ENCODE data around the gene KRT72.

KRT72 gene

GRCh38 chr12:52542157-52542556 is 59.1 kb downstream of the KRT72 start:
- TF ChIP-seq ZFX (IDR thresholded peaks at IDR 0.05; ENCODE audit: borderline replicate concordance), result no peak
- TF ChIP-seq, protein P1, sequence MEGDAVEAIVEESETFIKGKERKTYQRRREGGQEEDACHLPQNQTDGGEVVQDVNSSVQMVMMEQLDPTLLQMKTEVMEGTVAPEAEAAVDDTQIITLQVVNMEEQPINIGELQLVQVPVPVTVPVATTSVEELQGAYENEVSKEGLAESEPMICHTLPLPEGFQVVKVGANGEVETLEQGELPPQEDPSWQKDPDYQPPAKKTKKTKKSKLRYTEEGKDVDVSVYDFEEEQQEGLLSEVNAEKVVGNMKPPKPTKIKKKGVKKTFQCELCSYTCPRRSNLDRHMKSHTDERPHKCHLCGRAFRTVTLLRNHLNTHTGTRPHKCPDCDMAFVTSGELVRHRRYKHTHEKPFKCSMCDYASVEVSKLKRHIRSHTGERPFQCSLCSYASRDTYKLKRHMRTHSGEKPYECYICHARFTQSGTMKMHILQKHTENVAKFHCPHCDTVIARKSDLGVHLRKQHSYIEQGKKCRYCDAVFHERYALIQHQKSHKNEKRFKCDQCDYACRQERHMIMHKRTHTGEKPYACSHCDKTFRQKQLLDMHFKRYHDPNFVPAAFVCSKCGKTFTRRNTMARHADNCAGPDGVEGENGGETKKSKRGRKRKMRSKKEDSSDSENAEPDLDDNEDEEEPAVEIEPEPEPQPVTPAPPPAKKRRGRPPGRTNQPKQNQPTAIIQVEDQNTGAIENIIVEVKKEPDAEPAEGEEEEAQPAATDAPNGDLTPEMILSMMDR (IDR thresholded peaks at IDR 0.05), result no peak
- no peak overlapping the region for H3K27ac ChIP-seq

DNA sequence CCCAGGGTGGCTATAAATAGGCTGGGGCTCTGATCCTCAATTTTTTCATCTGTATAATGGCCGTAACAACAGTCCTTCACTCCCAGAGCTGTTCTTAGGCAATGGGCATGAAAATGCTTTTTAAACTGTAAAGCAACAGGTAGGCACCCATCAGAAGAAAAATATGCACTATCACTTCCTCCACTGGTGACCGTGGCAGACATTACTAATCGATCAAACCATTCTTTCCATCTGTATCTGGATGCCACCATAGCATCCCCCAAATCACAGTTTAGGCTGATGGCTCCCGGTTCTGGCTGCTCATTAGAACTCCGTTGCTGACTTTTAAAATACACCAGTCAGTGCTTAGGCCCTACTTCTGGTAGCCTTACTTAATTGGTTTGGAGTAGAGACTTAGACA is 59.6 kb downstream of the KRT72 start:
- TF ChIP-seq, protein P1 (IDR thresholded peaks at IDR 0.05), result no peak
- no peak for TF ChIP-seq ZFX (IDR thresholded peaks at IDR 0.05; ENCODE audit: borderline replicate concordance)
- no peak overlapping the region for H3K27ac ChIP-seq

GRCh38 chr12:52540531-52540930 is 60.7 kb downstream of the KRT72 start:
- no peak for TF ChIP-seq ZFX (IDR thresholded peaks at IDR 0.05; ENCODE audit: borderline replicate concordance)
- TF ChIP-seq, protein P1 (IDR thresholded peaks at IDR 0.05), result no peak
- no peak overlapping the region for H3K27ac ChIP-seq

GRCh38 chr12:52539821-52540173 is 61.5 kb downstream of the KRT72 start:
- no peak for TF ChIP-seq ZFX (IDR thresholded peaks at IDR 0.05; ENCODE audit: borderline replicate concordance)
- TF ChIP-seq, protein P1 (IDR thresholded peaks at IDR 0.05), result no peak
- no peak overlapping the region for H3K27ac ChIP-seq

DNA sequence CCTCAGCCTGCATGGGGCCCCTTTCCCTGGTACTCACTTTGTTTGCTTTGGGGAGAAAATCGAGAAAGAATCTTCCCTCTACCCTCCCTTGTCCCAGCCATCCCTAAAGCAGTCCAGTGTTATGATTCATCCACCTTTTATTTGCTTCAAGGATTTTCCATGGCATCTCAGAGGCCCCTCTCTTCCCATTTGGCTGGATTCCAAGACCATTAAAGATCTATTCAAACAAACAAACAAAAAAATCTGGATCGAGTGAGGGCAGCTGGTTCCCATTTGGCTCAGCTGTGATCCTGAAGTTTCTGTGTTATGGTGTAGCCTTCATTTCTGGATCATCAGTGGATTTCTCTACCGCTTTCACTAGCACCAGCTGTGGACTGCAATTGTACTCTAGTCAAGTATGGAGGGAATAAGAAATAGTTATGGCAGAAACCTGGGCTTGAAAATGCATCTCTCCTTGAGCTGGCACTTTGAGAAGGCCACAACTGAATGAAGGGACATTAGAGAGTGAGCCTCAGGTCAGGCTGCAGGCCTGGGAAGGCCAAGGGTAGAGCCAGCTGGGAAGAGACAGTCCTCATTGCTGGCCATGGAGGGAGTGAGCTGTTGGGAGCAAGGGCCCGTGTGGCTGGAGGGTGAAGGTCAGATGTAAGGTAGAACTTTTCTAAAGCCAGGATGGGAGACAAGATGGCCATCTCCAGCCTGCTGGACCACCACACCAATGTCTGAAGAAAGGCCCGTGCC is 62.0 kb downstream of the KRT72 start:
- no peak for TF ChIP-seq ZFX (IDR thresholded peaks at IDR 0.05; ENCODE audit: borderline replicate concordance)
- no peak overlapping the region for H3K27ac ChIP-seq

GRCh38 chr12:52537101-52537500 is 64.2 kb downstream of the KRT72 start:
- H3K27ac ChIP-seq, result no peak overlapping the region
- TF ChIP-seq, protein P1 (IDR thresholded peaks at IDR 0.05), result no peak
- no peak for TF ChIP-seq ZFX (IDR thresholded peaks at IDR 0.05; ENCODE audit: borderline replicate concordance)
